SK-N-MC (cell line): ENCODE measurements around the gene FAM161A.

Source experiments
- EZH2 ChIP-seq: fragments of 200-600 bp; sonication (generic); IDR thresholded peaks from one replicate; pipeline ENCODE4 v1.6.1; 2017; ENCODE audit warnings: antibody characterized with exemption
- FOXP2 ChIP-seq: optimal IDR thresholded peaks from 2 replicates; pipeline ENCODE3; 2011; ENCODE audit warnings: mild to moderate bottlenecking, moderate library complexity; ENCODE audit not compliant: insufficient read depth; ENCODE audit errors: extremely low read length, control extremely low read depth

GRCh38 chr2:61799099-61799498, 54.8 kb downstream of the FAM161A start:
- TF ChIP-seq EZH2, result no peak
- no peak for TF ChIP-seq FOXP2
